Endothelial cell of umbilical vein (primary cell): ENCODE data around the gene CLIC1. TPM values are rescaled to one million over a fixed set of nuclear protein-coding genes. Genes with fewer than 3 reads are reported as not detected.

Source experiments
- BruUV-seq: library from RNA; stranded (reverse); fragments of 400-500 nt; replicated peaks from 2 replicates; lab custom pipeline; 2021; lab: Mats Ljungman, UMichigan
- CTCF ChIA-PET: fragments of 300-600, 350-600 bp; sonication (Branson Sonifier 250); formaldehyde crosslinking; loops from one replicate; lab custom pipeline; 2021; ENCODE audit warnings: antibody characterized with exemption, inconsistent platforms; lab: Charles Lee
- POLR2A ChIA-PET: fragments of 300-600, 350-600 bp; sonication (Branson Sonifier 250); formaldehyde crosslinking; loops from one replicate; lab custom pipeline; 2021; ENCODE audit warnings: antibody characterized with exemption, inconsistent platforms; lab: Charles Lee
- DNase-seq: peaks from one replicate; pipeline ENCODE4 v3.0.0-alpha.2; 2011; ENCODE audit warnings: low read depth, low spot score
- FAIRE-seq: peaks from 2 replicates; lab custom pipeline; 2011; peaks lifted over from hg19 to GRCh38; lab: Jason Lieb, UNC
- H2AFZ ChIP-seq: 2 replicates; pipeline ENCODE4 v1.6.0; 2012; ENCODE audit warnings: low read depth, low read length, control low read depth, inconsistent platforms
- H3K27ac ChIP-seq: 2 replicates; pipeline ENCODE4 v1.5.1; 2011; ENCODE audit warnings: low read depth, mild to moderate bottlenecking, control low read depth, low read length, moderate library complexity; ENCODE audit not compliant: insufficient read depth
- H3K27me3 ChIP-seq, 2 experiments: 2 replicates each; pipeline versions ENCODE4 v1.6.0 to v1.6.1; 2011; ENCODE audit warnings: low read length in 2 of 2, mixed read lengths in 1 of 2; ENCODE audit not compliant: control insufficient read depth in 2 of 2, insufficient read depth in 2 of 2
- H3K36me3 ChIP-seq, 2 experiments: 2 replicates in 1 of 2; 3 replicates in 1 of 2; pipeline ENCODE4 v1.5.1; 2011; ENCODE audit warnings: low read length in 2 of 2, mild to moderate bottlenecking in 1 of 2, moderate library complexity in 1 of 2; ENCODE audit not compliant: control insufficient read depth in 2 of 2, insufficient read depth in 2 of 2; ENCODE audit errors: extremely low read depth in 1 of 2
- H3K4me1 ChIP-seq: 3 replicates; pipeline ENCODE4 v1.5.1; 2011; ENCODE audit warnings: mild to moderate bottlenecking, low read length; ENCODE audit not compliant: control insufficient read depth, insufficient read depth; ENCODE audit errors: extremely low read depth
- H3K4me2 ChIP-seq: 2 replicates; pipeline ENCODE4 v1.6.1; 2011; ENCODE audit warnings: low read length, control low read depth, mixed read lengths; ENCODE audit not compliant: insufficient read depth
- H3K4me3 ChIP-seq, 3 experiments: fragments of 200-600 bp in 1 of 3; sonication (generic), shearing (Covaris generic) in 1 of 3; replicated peaks in 1 of 3; 2 replicates each; pipeline ENCODE4 v1.5.1; 2011 to 2016; ENCODE audit warnings: control low read depth in 3 of 3, low read length in 3 of 3, mild to moderate bottlenecking in 2 of 3, inconsistent platforms in 1 of 3, low read depth in 1 of 3, moderate library complexity in 1 of 3; ENCODE audit not compliant: insufficient read depth in 1 of 3
- H3K79me2 ChIP-seq: 2 replicates; pipeline ENCODE4 v1.6.0; 2012; ENCODE audit warnings: low read length, inconsistent platforms; ENCODE audit not compliant: control insufficient read depth, insufficient read depth
- H3K9ac ChIP-seq: replicated peaks from 2 replicates; pipeline ENCODE3; 2011; ENCODE audit warnings: low read length, control low read depth; ENCODE audit not compliant: insufficient read depth; ENCODE audit errors: extremely low read depth
- H3K9me1 ChIP-seq: replicated peaks from 3 replicates; pipeline ENCODE4 v1.6.0; 2011; ENCODE audit warnings: mild to moderate bottlenecking, low read length; ENCODE audit not compliant: control insufficient read depth, insufficient read depth; ENCODE audit errors: extremely low read depth
- H3K9me3 ChIP-seq: replicated peaks from 2 replicates; pipeline ENCODE4 v1.5.1; 2012; ENCODE audit warnings: low read length, inconsistent platforms; ENCODE audit not compliant: control insufficient read depth, insufficient read depth
- H4K20me1 ChIP-seq: replicated peaks from 2 replicates; pipeline ENCODE3; 2011; ENCODE audit warnings: mild to moderate bottlenecking, low read length; ENCODE audit not compliant: control insufficient read depth, insufficient read depth; ENCODE audit errors: extremely low read depth
- CTCF ChIP-seq, 2 donors: IDR thresholded peaks; 1 replicate in 1 of 2; 2 replicates in 1 of 2; pipeline ENCODE4 v1.5.1; 2011; ENCODE audit warnings: low read length in 2 of 2, mild to moderate bottlenecking in 2 of 2, moderate library complexity in 2 of 2, control low read depth in 1 of 2, inconsistent platforms in 1 of 2, low read depth in 1 of 2; ENCODE audit not compliant: insufficient read depth in 1 of 2; ENCODE audit errors: extremely low read depth in 1 of 2
- EZH2 ChIP-seq: IDR thresholded peaks from 2 replicates; pipeline ENCODE4 v1.6.1; 2012; ENCODE audit warnings: borderline replicate concordance, low read depth, mild to moderate bottlenecking, moderate library complexity, low read length, inconsistent platforms; ENCODE audit not compliant: severe bottlenecking
- FOS ChIP-seq: IDR thresholded peaks from 2 replicates; pipeline ENCODE4 v1.6.1; 2011; ENCODE audit warnings: mild to moderate bottlenecking, low read length, moderate library complexity, borderline replicate concordance; ENCODE audit not compliant: insufficient read depth
- GATA2 ChIP-seq: IDR thresholded peaks from 2 replicates; pipeline ENCODE4 v1.7.0; 2011; ENCODE audit warnings: low read depth, mild to moderate bottlenecking, moderate library complexity, mixed read lengths, low read length; ENCODE audit not compliant: insufficient read length, insufficient read depth
- JUN ChIP-seq: IDR thresholded peaks from 2 replicates; pipeline ENCODE4 v1.6.1; 2011; ENCODE audit warnings: borderline replicate concordance, low read depth; ENCODE audit not compliant: insufficient read length, insufficient read depth
- MAX ChIP-seq: IDR thresholded peaks from 2 replicates; pipeline ENCODE4 v1.6.1; 2011; ENCODE audit not compliant: insufficient read depth, insufficient read length
- MYC ChIP-seq: IDR thresholded peaks from one replicate; pipeline ENCODE4 v1.6.1; 2011; ENCODE audit warnings: mild to moderate bottlenecking, low read depth, low read length
- POLR2A ChIP-seq: IDR thresholded peaks from 2 replicates; pipeline ENCODE4 v1.6.1; 2012; ENCODE audit warnings: low read depth, mild to moderate bottlenecking, control low read depth, low read length
- POLR2AphosphoS5 ChIP-seq: IDR thresholded peaks from 2 replicates; pipeline ENCODE4 v1.6.1; 2012; ENCODE audit warnings: low read depth, mild to moderate bottlenecking, control low read depth, low read length, moderate library complexity; ENCODE audit not compliant: insufficient read depth
- dilution Hi-C: fragments of 300-500 bp; cut with MboI; formaldehyde crosslinking; loops from one replicate; pipeline ENCODE4 v1.15.0; 2019; ENCODE audit warnings: low sequenced_read_pairs; ENCODE audit not compliant: extremely low pct_ligation_motif_present
- intact Hi-C: fragments of 100-400 bp; cut with micrococcal nuclease; formaldehyde crosslinking; loops from one replicate; pipeline ENCODE4 v1.10.0; 2022
- polyA plus RNA-seq, 4 experiments: library from polyadenylated mRNA; depleted of rRNA in 3 of 4; stranded (reverse) in 3 of 4; unstranded in 1 of 4; fragments of >200 nt; gene quantifications; 2 replicates each; pipeline versions ENCODE4 v1.2.1 to v1.2.3, GENCODE V29; 2011 to 2012; ENCODE audit warnings: missing spikeins in 1 of 4
- total RNA-seq: library from RNA; stranded (reverse); gene quantifications from 2 replicates; pipeline ENCODE4 v1.2.3, GENCODE V29; 2021

The CLIC1 gene
- total and polyA plus RNA-seq, 2 donors (not counting 3 experiments of a cell fraction or from before 2014, with no cell fraction given) = 543 to 578 TPM

GRCh38 chr6:31758281-31758680 is 22.0 kb upstream of the CLIC1 start:
- no TSS peak for BruUV-seq
- Histone ChIP-seq H3K9me3 (no peaks in the 10 kb centered on the region), H3K27me3 (no peaks in the 10 kb centered on the region), H3K79me2 (no peaks in the 10 kb centered on the region), H2AFZ (no peak overlapping the region), H3K9ac (no peak overlapping the region), H3K27ac (no peak overlapping the region), H4K20me1 (no peaks in the 10 kb centered on the region), H3K4me2 (no peak overlapping the region), H3K9me1 (no peaks in the 10 kb centered on the region), H3K4me3 (no peak overlapping the region), H3K36me3 (peaks cover 2% of the 10 kb centered on the region in 2 experiments), H3K4me1 (no peaks in the 10 kb centered on the region)
- ChIA-PET POLR2A (no interaction called here), CTCF (interaction anchor here (0.7 to 3.2 kb wide), 3 partner anchors 8 to 72 kb away, joined by 3 to 13 read pairs (median 4); no protein-coding TSS in a partner anchor)
- intact Hi-C loops = no loop called here
- DNase-seq (no peak), FAIRE-seq (no peak)
- dilution Hi-C loops = no loop called here
- TF ChIP-seq POLR2A (no peak), JUN (no peak), POLR2AphosphoS5 (no peak), CTCF (IDR thresholded peaks at IDR 0.05; ENCODE audit: extremely low read depth in 1 of 2, insufficient read depth in 1 of 2, low read depth in 1 of 2, low read length in 2 of 2) (no peak), FOS (no peak), GATA2 (no peak), MYC (no peak), MAX (no peak), EZH2 (no peak)
